H9 (cell line): ENCODE measurements around the gene PEMT. TPM values are rescaled to one million over a fixed set of nuclear protein-coding genes. Genes with fewer than 3 reads are reported as not detected.

Source experiments
- DNase-seq: peaks from one replicate; pipeline ENCODE4 v3.0.0-alpha.2; 2017
- H2AFZ ChIP-seq: one replicate; pipeline ENCODE4 v1.6.1; 2013; ENCODE audit warnings: mild to moderate bottlenecking, low read length, control low read depth, moderate library complexity
- H2AK5ac ChIP-seq: 2 replicates; pipeline ENCODE4 v1.6.1; 2013; ENCODE audit warnings: low read length, control low read depth, mixed read lengths; ENCODE audit not compliant: insufficient read length
- H2BK120ac ChIP-seq: one replicate; pipeline ENCODE4 v1.6.1; 2013; ENCODE audit warnings: low read depth, mild to moderate bottlenecking, low read length, control low read depth, inconsistent platforms; ENCODE audit not compliant: poor library complexity, severe bottlenecking
- H2BK12ac ChIP-seq: 2 replicates; pipeline ENCODE4 v1.6.1; 2013; ENCODE audit warnings: low read length, control low read depth, mixed read lengths, low read depth; ENCODE audit not compliant: insufficient read length
- H2BK15ac ChIP-seq: 2 replicates; pipeline ENCODE4 v1.6.1; 2013; ENCODE audit warnings: low read depth, low read length, control low read depth
- H2BK20ac ChIP-seq: one replicate; pipeline ENCODE4 v1.6.1; 2013; ENCODE audit warnings: low read depth, mild to moderate bottlenecking, low read length, control low read depth, inconsistent platforms; ENCODE audit not compliant: poor library complexity, severe bottlenecking
- H2BK5ac ChIP-seq: 2 replicates; pipeline ENCODE4 v1.6.1; 2013; ENCODE audit warnings: low read length, control low read depth, mixed read lengths; ENCODE audit not compliant: insufficient read length
- H3K14ac ChIP-seq: 2 replicates; pipeline ENCODE4 v1.6.1; 2013; ENCODE audit warnings: low read length, control low read depth; ENCODE audit not compliant: insufficient read depth
- H3K18ac ChIP-seq: 2 replicates; pipeline ENCODE4 v1.6.1; 2013; ENCODE audit warnings: low read depth, mild to moderate bottlenecking, mixed read lengths, low read length, control low read depth; ENCODE audit not compliant: insufficient read length
- H3K23ac ChIP-seq: 2 replicates; pipeline ENCODE4 v1.6.1; 2013; ENCODE audit warnings: low read length, control low read depth, mixed read lengths, low read depth; ENCODE audit not compliant: insufficient read length
- H3K23me2 ChIP-seq: 2 replicates; pipeline ENCODE4 v1.6.1; 2013; ENCODE audit warnings: low read depth, mild to moderate bottlenecking, mixed read lengths, low read length, control low read depth; ENCODE audit not compliant: insufficient read length, poor library complexity, severe bottlenecking
- H3K27ac ChIP-seq: 2 replicates; pipeline ENCODE4 v1.5.1; 2013; ENCODE audit warnings: low read length, control low read depth, mixed read lengths, low read depth; ENCODE audit not compliant: insufficient read length
- H3K27me3 ChIP-seq: 2 replicates; pipeline ENCODE4 v1.6.1; 2013; ENCODE audit warnings: low read length, control low read depth, inconsistent platforms; ENCODE audit not compliant: insufficient read depth
- H3K4ac ChIP-seq: 2 replicates; pipeline ENCODE4 v1.6.1; 2013; ENCODE audit warnings: low read depth, mild to moderate bottlenecking, control low read depth, inconsistent platforms, low read length, moderate library complexity
- H3K4me1 ChIP-seq: 2 replicates; pipeline ENCODE4 v1.6.1; 2013; ENCODE audit warnings: low read length, control low read depth, inconsistent platforms; ENCODE audit not compliant: insufficient read depth
- H3K4me2 ChIP-seq: 2 replicates; pipeline ENCODE4 v1.6.1; 2013; ENCODE audit warnings: low read length, control low read depth, mixed read lengths; ENCODE audit not compliant: insufficient read length, insufficient read depth
- H3K56ac ChIP-seq: 2 replicates; pipeline ENCODE4 v1.6.1; 2013; ENCODE audit warnings: low read depth, mild to moderate bottlenecking, mixed read lengths, low read length, control low read depth; ENCODE audit not compliant: insufficient read length
- H3K79me1 ChIP-seq: 2 replicates; pipeline ENCODE4 v1.6.1; 2013; ENCODE audit warnings: low read depth, mild to moderate bottlenecking, moderate library complexity, low read length, control low read depth, inconsistent platforms; ENCODE audit not compliant: insufficient read depth, poor library complexity, severe bottlenecking
- H3K79me2 ChIP-seq: 2 replicates; pipeline ENCODE4 v1.6.1; 2013; ENCODE audit warnings: low read length, control low read depth, inconsistent platforms; ENCODE audit not compliant: insufficient read depth
- H3K9ac ChIP-seq: 2 replicates; pipeline ENCODE4 v1.6.1; 2013; ENCODE audit warnings: low read length, control low read depth, mixed read lengths; ENCODE audit not compliant: insufficient read length; ENCODE audit errors: extremely low read depth
- H3K9me3 ChIP-seq: one replicate; pipeline ENCODE4 v1.6.1; 2013; ENCODE audit warnings: low read depth, low read length, inconsistent platforms; ENCODE audit not compliant: control insufficient read depth
- H3T11ph ChIP-seq: one replicate; pipeline ENCODE4 v1.6.1; 2013; ENCODE audit warnings: mild to moderate bottlenecking, low read length, control low read depth, inconsistent platforms
- H4K20me1 ChIP-seq: one replicate; pipeline ENCODE4 v1.6.1; 2013; ENCODE audit not compliant: control insufficient read depth, insufficient read length, insufficient read depth
- H4K5ac ChIP-seq: 2 replicates; pipeline ENCODE4 v1.6.1; 2013; ENCODE audit warnings: low read depth, mild to moderate bottlenecking, mixed read lengths, low read length, control low read depth; ENCODE audit not compliant: insufficient read length
- H4K8ac ChIP-seq: replicated peaks from 2 replicates; pipeline ENCODE4 v1.6.1; 2013; ENCODE audit warnings: low read length, control low read depth, mixed read lengths, low read depth; ENCODE audit not compliant: insufficient read length
- H4K91ac ChIP-seq: 2 replicates; pipeline ENCODE4 v1.6.1; 2013; ENCODE audit warnings: low read depth, mild to moderate bottlenecking, moderate library complexity, mixed read lengths, low read length, control low read depth; ENCODE audit not compliant: insufficient read length
- H3K27ac Mint-ChIP-seq, 3 experiments: 2 replicates in 2 of 3; 3 replicates in 1 of 3; pipeline ENCODE4 v1.8.0; 2020 to 2021; ENCODE audit warnings: mixed read lengths in 3 of 3, mild to moderate bottlenecking in 1 of 3, moderate library complexity in 1 of 3
- H3K27me3 Mint-ChIP-seq: 2 replicates; pipeline ENCODE4 v1.8.0; 2021; ENCODE audit warnings: low read depth, mild to moderate bottlenecking, moderate library complexity, mixed read lengths
- H3K36me3 Mint-ChIP-seq, 3 experiments: 2 replicates in 2 of 3; 3 replicates in 1 of 3; pipeline ENCODE4 v1.8.0; 2020 to 2021; ENCODE audit warnings: low read depth in 3 of 3, mixed read lengths in 3 of 3; ENCODE audit not compliant: insufficient read depth in 1 of 3
- H3K4me1 Mint-ChIP-seq, 2 experiments: 2 replicates each; pipeline ENCODE4 v1.8.0; 2020; ENCODE audit warnings: mixed read lengths in 2 of 2
- H3K4me3 Mint-ChIP-seq, 2 experiments: 2 replicates in 1 of 2; 3 replicates in 1 of 2; pipeline ENCODE4 v1.8.0; 2020 to 2021; ENCODE audit warnings: mild to moderate bottlenecking in 2 of 2, mixed read lengths in 2 of 2, moderate library complexity in 1 of 2
- H3K9me3 Mint-ChIP-seq, 2 experiments: 2 replicates in 1 of 2; 3 replicates in 1 of 2; pipeline ENCODE4 v1.8.0; 2020; ENCODE audit warnings: mild to moderate bottlenecking in 2 of 2, mixed read lengths in 2 of 2, moderate library complexity in 1 of 2
- WGBS: extraction: QIAGEN DNeasy Blood & Tissue Kit; methylation state at CpG from one replicate; pipeline ENCODE4 v1.1.7; 2013; ENCODE audit warnings: missing lambda C conversion rate, low lambda C conversion rate, mixed read lengths; ENCODE audit not compliant: insufficient read length; ENCODE audit errors: extremely low coverage; 5-methylcytosine and 5-hydroxymethylcytosine counted together
- total RNA-seq: library from RNA; stranded (reverse); gene quantifications from 2 replicates; pipeline ENCODE4 v1.2.1, GENCODE V29; 2021
- TF ChIP-seq, protein P1 (sequence below): fragments of 200-600 bp; sonication (generic); conservative IDR thresholded peaks from 3 replicates; pipeline ENCODE4 v1.8.0; 2021; ENCODE audit warnings: antibody characterized with exemption, mild to moderate bottlenecking

Gene PEMT
- total RNA-seq, 1 experiment from 2014 or later, result 63.2 TPM

GRCh38 chr17:17540278-17540906, 51.1 kb downstream of the PEMT start:
- Histone ChIP-seq H3T11ph (no peak overlapping the region), H3K79me1 (no peaks in the 10 kb centered on the region), H3K9me3 (no peaks in the 10 kb centered on the region), H3K4me2 (no peak overlapping the region), H2AK5ac (no peak overlapping the region), H3K27ac (no peak overlapping the region), H3K56ac (no peak overlapping the region), H2BK12ac (no peak overlapping the region), H2BK120ac (no peak overlapping the region), H3K23ac (no peak overlapping the region), H2BK15ac (no peak overlapping the region), H2AFZ (no peak overlapping the region), H3K79me2 (no peaks in the 10 kb centered on the region), H2BK5ac (no peak overlapping the region), H4K5ac (no peak overlapping the region), H3K14ac (no peak overlapping the region), H4K91ac (no peak overlapping the region), H3K18ac (no peak overlapping the region), H4K20me1 (no peaks in the 10 kb centered on the region), H2BK20ac (no peak overlapping the region), H3K23me2 (no peaks in the 10 kb centered on the region), H3K27me3 (no peaks in the 10 kb centered on the region), H3K9ac (no peak overlapping the region), H4K8ac (no peak overlapping the region), H3K4me1 (no peaks in the 10 kb centered on the region), H3K4ac (no peak overlapping the region)
- no peak for DNase-seq
- Mint-ChIP-seq H3K27me3 (no peaks in the 10 kb centered on the region; the same call in 1 of the 2 replicates), H3K27ac (peak overlapping the region in 1 of 3 experiments; percentile 59; a peak in 2 of 7 replicates), H3K4me1 (peaks cover 4 to 5% of the 10 kb centered on the region in 2 experiments; a peak in 3 of 4 replicates), H3K36me3 (no peaks in the 10 kb centered on the region; a peak in 1 of 7 replicates), H3K4me3 (no peak overlapping the region), H3K9me3 (no peaks in the 10 kb centered on the region)
- TF ChIP-seq, protein P1, sequence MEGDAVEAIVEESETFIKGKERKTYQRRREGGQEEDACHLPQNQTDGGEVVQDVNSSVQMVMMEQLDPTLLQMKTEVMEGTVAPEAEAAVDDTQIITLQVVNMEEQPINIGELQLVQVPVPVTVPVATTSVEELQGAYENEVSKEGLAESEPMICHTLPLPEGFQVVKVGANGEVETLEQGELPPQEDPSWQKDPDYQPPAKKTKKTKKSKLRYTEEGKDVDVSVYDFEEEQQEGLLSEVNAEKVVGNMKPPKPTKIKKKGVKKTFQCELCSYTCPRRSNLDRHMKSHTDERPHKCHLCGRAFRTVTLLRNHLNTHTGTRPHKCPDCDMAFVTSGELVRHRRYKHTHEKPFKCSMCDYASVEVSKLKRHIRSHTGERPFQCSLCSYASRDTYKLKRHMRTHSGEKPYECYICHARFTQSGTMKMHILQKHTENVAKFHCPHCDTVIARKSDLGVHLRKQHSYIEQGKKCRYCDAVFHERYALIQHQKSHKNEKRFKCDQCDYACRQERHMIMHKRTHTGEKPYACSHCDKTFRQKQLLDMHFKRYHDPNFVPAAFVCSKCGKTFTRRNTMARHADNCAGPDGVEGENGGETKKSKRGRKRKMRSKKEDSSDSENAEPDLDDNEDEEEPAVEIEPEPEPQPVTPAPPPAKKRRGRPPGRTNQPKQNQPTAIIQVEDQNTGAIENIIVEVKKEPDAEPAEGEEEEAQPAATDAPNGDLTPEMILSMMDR, result no peak
- no CpG with 5 or more reads among the region's 15 CpGs for WGBS
